ENCODE measurements around the gene CCDC122. TPM values are rescaled to one million over a fixed set of nuclear protein-coding genes. Genes with fewer than 3 reads are reported as not detected.

Gene CCDC122
- total RNA-seq, 4 donors from 2014 or later, result 2.0 to 6.0 (median 3.6) TPM

DNA sequence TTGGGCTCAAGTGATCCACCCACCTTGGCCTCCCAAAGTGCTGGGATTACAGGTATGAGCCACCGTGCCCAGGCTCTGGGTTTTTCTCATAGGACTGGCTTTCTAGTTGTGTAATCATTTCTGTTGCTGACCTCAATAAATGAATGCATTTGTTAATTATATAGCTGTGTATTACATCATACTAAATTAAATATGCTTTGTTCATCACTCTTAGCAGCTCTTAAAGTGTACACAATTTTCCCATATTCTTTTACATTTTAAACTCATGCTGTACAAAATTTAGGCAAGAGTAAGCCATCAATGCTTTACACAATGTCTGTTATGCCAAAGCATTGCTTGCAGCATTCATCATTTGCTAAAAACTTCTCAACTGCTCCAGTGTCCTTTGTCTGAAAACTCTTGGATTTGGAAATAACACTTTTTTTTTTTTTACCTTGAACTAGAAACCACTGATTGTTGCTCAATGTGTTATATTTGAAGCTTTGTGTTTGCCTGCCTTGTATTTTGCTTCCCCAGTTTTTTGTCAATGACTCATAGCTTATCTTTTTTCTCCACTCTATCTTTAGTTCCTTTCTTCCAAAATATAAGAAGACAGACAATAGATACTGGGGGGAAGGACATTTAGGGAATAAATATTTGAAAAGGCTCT is 31.4 kb downstream of the CCDC122 start:
- Histone ChIP-seq H3K36me3 (peaks cover 14% of the 10 kb centered on the region), H3K4me1 (no peaks in the 10 kb centered on the region), H3K27me3 (no peaks in the 10 kb centered on the region), H3K27ac (no peak overlapping the region), H3K9me3 (peaks cover 21% of the 10 kb centered on the region), H3K4me3 (no peak overlapping the region)
- no peak for TF ChIP-seq EP300 (IDR thresholded peaks at IDR 0.05)
- TF ChIP-seq, protein P1, sequence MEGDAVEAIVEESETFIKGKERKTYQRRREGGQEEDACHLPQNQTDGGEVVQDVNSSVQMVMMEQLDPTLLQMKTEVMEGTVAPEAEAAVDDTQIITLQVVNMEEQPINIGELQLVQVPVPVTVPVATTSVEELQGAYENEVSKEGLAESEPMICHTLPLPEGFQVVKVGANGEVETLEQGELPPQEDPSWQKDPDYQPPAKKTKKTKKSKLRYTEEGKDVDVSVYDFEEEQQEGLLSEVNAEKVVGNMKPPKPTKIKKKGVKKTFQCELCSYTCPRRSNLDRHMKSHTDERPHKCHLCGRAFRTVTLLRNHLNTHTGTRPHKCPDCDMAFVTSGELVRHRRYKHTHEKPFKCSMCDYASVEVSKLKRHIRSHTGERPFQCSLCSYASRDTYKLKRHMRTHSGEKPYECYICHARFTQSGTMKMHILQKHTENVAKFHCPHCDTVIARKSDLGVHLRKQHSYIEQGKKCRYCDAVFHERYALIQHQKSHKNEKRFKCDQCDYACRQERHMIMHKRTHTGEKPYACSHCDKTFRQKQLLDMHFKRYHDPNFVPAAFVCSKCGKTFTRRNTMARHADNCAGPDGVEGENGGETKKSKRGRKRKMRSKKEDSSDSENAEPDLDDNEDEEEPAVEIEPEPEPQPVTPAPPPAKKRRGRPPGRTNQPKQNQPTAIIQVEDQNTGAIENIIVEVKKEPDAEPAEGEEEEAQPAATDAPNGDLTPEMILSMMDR (IDR thresholded peaks at IDR 0.05), result no peak
- TF ChIP-seq POLR2AphosphoS5 (IDR thresholded peaks at IDR 0.05), result no peak
- TF ChIP-seq POLR2A (IDR thresholded peaks at IDR 0.05), result no peak
- no peak for DNase-seq (ENCODE audit: low spot score in 2 of 2)
- WGBS, result 62% methylated on average over 1 of the region's 1 CpG

DNA sequence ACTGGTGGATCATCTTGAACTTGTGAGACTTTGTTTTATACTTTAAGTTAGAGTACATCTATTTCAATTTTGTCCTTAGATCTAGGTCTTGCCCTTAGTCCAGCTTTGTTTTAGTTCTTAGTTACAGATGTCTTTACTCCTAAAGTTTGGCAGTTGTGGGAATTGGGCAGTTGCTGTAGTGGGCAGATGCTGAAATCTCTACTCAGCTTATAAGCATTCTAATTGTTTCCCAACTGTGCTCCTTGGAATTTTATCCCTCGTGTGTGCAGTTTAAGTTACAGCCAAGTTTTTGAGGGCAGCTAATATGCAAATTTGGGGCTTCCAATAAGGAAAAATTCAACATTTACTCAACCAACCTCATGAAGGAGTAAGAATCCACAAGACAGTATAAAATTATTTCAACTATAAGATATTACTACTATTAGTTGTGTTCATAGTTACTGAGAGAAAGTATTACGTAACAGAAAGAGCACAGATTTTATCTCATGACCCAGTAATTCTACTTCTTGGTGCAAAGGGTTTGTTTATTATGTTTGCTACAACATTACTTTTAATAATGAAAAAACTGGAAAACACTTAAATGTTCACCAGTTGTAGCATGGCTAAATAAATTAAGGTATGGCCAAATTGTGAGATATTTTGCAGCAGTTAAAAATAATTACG is 32.9 kb downstream of the CCDC122 start:
- no peak for TF ChIP-seq POLR2A (IDR thresholded peaks at IDR 0.05)
- TF ChIP-seq, protein P1 (IDR thresholded peaks at IDR 0.05), result no peak
- TF ChIP-seq EP300 (IDR thresholded peaks at IDR 0.05), result no peak
- TF ChIP-seq POLR2AphosphoS5 (IDR thresholded peaks at IDR 0.05), result no peak
- Histone ChIP-seq H3K4me1 (no peaks in the 10 kb centered on the region), H3K27ac (no peak overlapping the region), H3K27me3 (no peaks in the 10 kb centered on the region), H3K36me3 (peaks cover 11% of the 10 kb centered on the region), H3K4me3 (no peak overlapping the region), H3K9me3 (peaks cover 17% of the 10 kb centered on the region)
- 77% methylated on average over 3 of the region's 3 CpGs for WGBS
- no peak for DNase-seq (ENCODE audit: low spot score in 2 of 2)

DNA sequence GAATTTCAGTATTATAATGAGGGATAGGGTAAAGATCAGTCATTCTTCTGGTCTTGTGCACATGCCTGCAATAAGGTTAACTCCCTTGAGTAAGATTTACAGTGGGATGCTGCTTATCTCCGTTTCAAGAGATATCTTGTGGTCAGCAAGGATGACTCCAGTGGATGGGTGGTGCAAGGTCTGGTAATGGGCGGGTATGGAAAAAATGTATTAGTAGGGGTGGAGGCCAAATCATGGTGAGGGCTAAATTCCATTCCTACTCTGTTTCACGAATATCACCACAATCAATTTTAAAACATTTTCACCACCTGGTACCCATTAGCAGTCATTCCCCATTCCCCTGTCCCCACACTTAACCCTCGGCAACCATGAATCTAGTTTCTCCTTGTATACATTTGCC is 40.6 kb downstream of the CCDC122 start:
- Histone ChIP-seq H3K9me3 (no peaks in the 10 kb centered on the region), H3K4me3 (no peak overlapping the region), H3K27ac (no peak overlapping the region), H3K4me1 (no peaks in the 10 kb centered on the region), H3K36me3 (no peaks in the 10 kb centered on the region), H3K27me3 (no peaks in the 10 kb centered on the region)
- TF ChIP-seq POLR2AphosphoS5 (IDR thresholded peaks at IDR 0.05) (no peak), EP300 (IDR thresholded peaks at IDR 0.05) (no peak), POLR2A (IDR thresholded peaks at IDR 0.05) (no peak)
- TF ChIP-seq, protein P1 (IDR thresholded peaks at IDR 0.05), result no peak
- WGBS, result 66% methylated on average over 4 of the region's 4 CpGs
- no peak for DNase-seq (ENCODE audit: low spot score in 2 of 2)

DNA sequence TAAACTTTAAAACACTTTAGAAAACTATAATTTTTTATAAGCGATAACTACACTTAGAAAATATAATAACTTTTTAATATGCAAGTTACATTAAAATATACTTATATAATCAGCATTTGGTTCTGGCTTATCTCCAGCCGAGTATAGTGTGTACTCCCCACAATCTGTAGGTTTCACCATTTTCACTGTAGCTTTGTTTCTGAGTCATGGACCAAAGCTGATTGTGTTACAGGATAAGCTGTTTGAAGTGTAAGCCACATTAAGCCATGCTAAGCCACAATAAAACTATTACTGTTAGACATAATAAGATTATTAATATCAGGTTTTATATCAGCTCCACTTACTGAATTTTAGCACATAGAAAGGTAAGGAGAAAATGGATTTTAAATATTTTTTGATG is 43.8 kb downstream of the CCDC122 start:
- WGBS, result 92% methylated on average over 2 of the region's 2 CpGs
- TF ChIP-seq, protein P1 (IDR thresholded peaks at IDR 0.05), result no peak
- TF ChIP-seq POLR2AphosphoS5 (IDR thresholded peaks at IDR 0.05) (no peak), POLR2A (IDR thresholded peaks at IDR 0.05) (no peak), EP300 (IDR thresholded peaks at IDR 0.05) (no peak)
- DNase-seq (ENCODE audit: low spot score in 2 of 2), result no peak
- no peak overlapping the region for H3K4me3 ChIP-seq
- H3K4me1 ChIP-seq, result no peaks in the 10 kb centered on the region
- H3K27me3 ChIP-seq, result no peaks in the 10 kb centered on the region
- H3K27ac ChIP-seq, result no peak overlapping the region
- H3K36me3 ChIP-seq, result no peaks in the 10 kb centered on the region
- H3K9me3 ChIP-seq, result no peaks in the 10 kb centered on the region

DNA sequence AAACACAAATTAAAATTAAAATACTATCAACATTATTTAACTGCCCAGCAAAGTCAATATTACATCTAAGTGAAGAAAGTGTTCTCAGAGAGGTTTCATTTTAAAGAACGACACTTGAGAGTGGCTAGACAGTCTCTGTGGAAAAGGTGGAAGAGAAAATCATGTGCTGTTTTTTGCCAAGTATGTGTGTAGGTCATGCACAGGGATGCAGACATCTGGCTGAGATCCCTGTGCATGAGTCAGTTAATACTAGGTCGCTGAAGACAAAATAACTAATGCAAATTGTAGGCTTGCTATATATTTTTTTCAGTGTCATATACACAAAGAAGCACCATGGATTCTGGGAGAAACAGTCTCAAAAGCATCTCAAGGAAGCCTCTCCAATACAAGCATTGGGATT is 48.5 kb downstream of the CCDC122 start:
- H3K4me1 ChIP-seq, result no peaks in the 10 kb centered on the region
- no peaks in the 10 kb centered on the region for H3K27me3 ChIP-seq
- no peak for DNase-seq (ENCODE audit: low spot score in 2 of 2)
- H3K9me3 ChIP-seq, result no peaks in the 10 kb centered on the region
- H3K4me3 ChIP-seq, result no peak overlapping the region
- TF ChIP-seq POLR2AphosphoS5 (IDR thresholded peaks at IDR 0.05) (no peak), EP300 (IDR thresholded peaks at IDR 0.05) (no peak), POLR2A (IDR thresholded peaks at IDR 0.05) (no peak)
- TF ChIP-seq, protein P1 (IDR thresholded peaks at IDR 0.05), result no peak
- no peaks in the 10 kb centered on the region for H3K36me3 ChIP-seq
- H3K27ac ChIP-seq, result no peak overlapping the region
- WGBS, result 64% methylated on average over 2 of the region's 2 CpGs

All from suprapubic skin (tissue), 4 donors.